Activated CD4-positive, alpha-beta T cell treated with anti-CD3 and anti-CD28 coated beads for 48 hours (primary cell): ENCODE measurements around the gene MYOG.

Source experiments
- DNase-seq: peaks from one replicate; pipeline ENCODE4 v3.0.0-alpha.2; 2020

The MYOG gene

GRCh38 chr1:203117611-203118575 is 32.1 kb upstream of the MYOG start:
- peak; percentile 67 for DNase-seq

GRCh38 chr1:203116091-203116820 is 30.4 kb upstream of the MYOG start:
- DNase-seq: no peak

- no peak for DNase-seq
These were observed 28.4 kb upstream of the MYOG start for GRCh38 chr1:203114202-203114601.

- no peak for DNase-seq
These were observed 27.5 kb upstream of the MYOG start for GRCh38 chr1:203113308-203113707.

- DNase-seq: no peak
These were observed 26.7 kb upstream of the MYOG start for GRCh38 chr1:203112475-203112874.

GRCh38 chr1:203104789-203105390 is 19.1 kb upstream of the MYOG start:
- DNase-seq: no peak

- no peak for DNase-seq
These were observed 18.1 kb upstream of the MYOG start for GRCh38 chr1:203103829-203104495.

GRCh38 chr1:203103216-203103615 is 17.4 kb upstream of the MYOG start:
- no peak for DNase-seq

- DNase-seq: no peak
These were observed 16.2 kb upstream of the MYOG start for GRCh38 chr1:203101813-203102634.

GRCh38 chr1:203100516-203100869 is 14.7 kb upstream of the MYOG start:
- DNase-seq: no peak

GRCh38 chr1:203099805-203100515 is 14.1 kb upstream of the MYOG start:
- no peak for DNase-seq

- no peak for DNase-seq
These were observed 13.2 kb upstream of the MYOG start for GRCh38 chr1:203098914-203099520.

GRCh38 chr1:203098445-203098844 is 12.6 kb upstream of the MYOG start:
- DNase-seq: no peak

GRCh38 chr1:203097001-203097400 is 11.2 kb upstream of the MYOG start:
- no peak for DNase-seq

GRCh38 chr1:203096566-203096965 is 10.8 kb upstream of the MYOG start:
- DNase-seq: no peak

- DNase-seq: no peak
These were observed 9.4 kb upstream of the MYOG start for GRCh38 chr1:203095061-203095690.

- DNase-seq: no peak
These were observed 8.1 kb upstream of the MYOG start for GRCh38 chr1:203093754-203094410.

GRCh38 chr1:203091761-203092330 is 6.0 kb upstream of the MYOG start:
- no peak for DNase-seq

- no peak for DNase-seq
These were observed 5.3 kb upstream of the MYOG start for GRCh38 chr1:203091199-203091477.
